OCI-LY3 (cell line): ENCODE results near the gene KLHDC7A.

Source experiments
- EZH2phosphoT487 ChIP-seq: fragments of 200-600 bp; shearing (Covaris generic); IDR thresholded peaks from 2 replicates; pipeline ENCODE4 v1.6.1; 2018; ENCODE audit warnings: antibody characterized with exemption, mixed run types, low read depth
- TF ChIP-seq, protein P1 (sequence below): fragments of 200-600, 300-600 bp; sonication (generic); IDR thresholded peaks from 2 replicates; pipeline ENCODE4 v1.5.1; 2014; ENCODE audit warnings: antibody characterized with exemption, low read length, low read depth

DNA sequence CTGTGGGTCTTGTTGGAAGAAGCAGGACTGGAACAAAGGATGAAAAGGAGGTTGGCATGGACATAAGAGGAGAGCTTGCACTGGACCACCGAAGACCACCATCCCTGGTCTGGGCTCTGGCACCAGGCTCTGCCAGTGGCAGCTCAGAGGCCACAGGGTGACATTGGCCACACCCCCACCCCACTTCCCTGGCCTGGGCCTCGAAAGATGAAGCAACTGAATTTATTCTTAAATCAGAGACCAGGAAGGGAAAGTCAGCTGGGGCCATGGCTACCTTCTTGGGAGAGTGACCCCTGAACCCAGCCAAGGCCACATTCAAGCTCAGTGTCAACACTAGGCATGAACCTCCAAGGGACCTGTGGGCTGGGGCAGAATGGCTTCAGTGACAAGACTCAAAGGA lies 4.0 kb downstream of the KLHDC7A start:
- TF ChIP-seq, protein P1, sequence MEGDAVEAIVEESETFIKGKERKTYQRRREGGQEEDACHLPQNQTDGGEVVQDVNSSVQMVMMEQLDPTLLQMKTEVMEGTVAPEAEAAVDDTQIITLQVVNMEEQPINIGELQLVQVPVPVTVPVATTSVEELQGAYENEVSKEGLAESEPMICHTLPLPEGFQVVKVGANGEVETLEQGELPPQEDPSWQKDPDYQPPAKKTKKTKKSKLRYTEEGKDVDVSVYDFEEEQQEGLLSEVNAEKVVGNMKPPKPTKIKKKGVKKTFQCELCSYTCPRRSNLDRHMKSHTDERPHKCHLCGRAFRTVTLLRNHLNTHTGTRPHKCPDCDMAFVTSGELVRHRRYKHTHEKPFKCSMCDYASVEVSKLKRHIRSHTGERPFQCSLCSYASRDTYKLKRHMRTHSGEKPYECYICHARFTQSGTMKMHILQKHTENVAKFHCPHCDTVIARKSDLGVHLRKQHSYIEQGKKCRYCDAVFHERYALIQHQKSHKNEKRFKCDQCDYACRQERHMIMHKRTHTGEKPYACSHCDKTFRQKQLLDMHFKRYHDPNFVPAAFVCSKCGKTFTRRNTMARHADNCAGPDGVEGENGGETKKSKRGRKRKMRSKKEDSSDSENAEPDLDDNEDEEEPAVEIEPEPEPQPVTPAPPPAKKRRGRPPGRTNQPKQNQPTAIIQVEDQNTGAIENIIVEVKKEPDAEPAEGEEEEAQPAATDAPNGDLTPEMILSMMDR = no peak
- no peak for TF ChIP-seq EZH2phosphoT487
